Stomach (tissue), 4 donors: ENCODE results near the gene HMMR.

ENCODE experiments used
- EP300 ChIP-seq: sonication (generic); formaldehyde crosslinking; IDR thresholded peaks from one replicate; pipeline ENCODE4 v1.6.1; 2017; ENCODE audit warnings: antibody characterized with exemption
- POLR2A ChIP-seq, 4 donors: fragments of 450-650 bp; IDR thresholded peaks; one replicate each; pipeline ENCODE4 v1.6.1; 2016; ENCODE audit warnings: antibody characterized with exemption in 4 of 4, control low read depth in 2 of 4, mild to moderate bottlenecking in 1 of 4, moderate library complexity in 1 of 4
- POLR2AphosphoS5 ChIP-seq, 3 donors: sonication (generic); formaldehyde crosslinking; IDR thresholded peaks; one replicate each; pipeline ENCODE4 v1.6.1; 2016; ENCODE audit warnings: antibody characterized with exemption in 3 of 3
- TF ChIP-seq, protein P1 (sequence below), 7 experiments: fragments of 450-650 bp in 4 of 7; fragments of 200-600 bp in 3 of 7; sonication (generic) in 3 of 7; IDR thresholded peaks; one replicate each; pipeline ENCODE4 v1.5.1; 2016 to 2019; ENCODE audit warnings: antibody characterized with exemption in 7 of 7, control low read depth in 2 of 7, mild to moderate bottlenecking in 1 of 7

DNA sequence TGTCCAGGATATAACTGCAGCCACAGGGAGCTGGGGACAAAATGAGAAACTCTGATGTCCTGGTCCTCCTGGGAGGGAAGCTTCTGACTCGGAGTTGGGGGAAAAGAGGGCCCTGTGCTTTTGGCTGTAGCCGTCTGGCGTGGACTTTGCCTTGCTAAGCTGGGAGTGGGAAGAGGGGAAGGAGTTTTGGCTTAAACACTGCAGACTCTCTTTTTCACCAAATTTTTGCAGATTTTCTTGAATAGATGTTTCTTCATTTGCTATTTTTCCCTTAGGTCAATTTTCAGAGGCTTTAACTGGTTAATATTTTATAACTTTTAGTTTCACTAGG lies 29.3 kb downstream of the HMMR start:
- TF ChIP-seq, protein P1, sequence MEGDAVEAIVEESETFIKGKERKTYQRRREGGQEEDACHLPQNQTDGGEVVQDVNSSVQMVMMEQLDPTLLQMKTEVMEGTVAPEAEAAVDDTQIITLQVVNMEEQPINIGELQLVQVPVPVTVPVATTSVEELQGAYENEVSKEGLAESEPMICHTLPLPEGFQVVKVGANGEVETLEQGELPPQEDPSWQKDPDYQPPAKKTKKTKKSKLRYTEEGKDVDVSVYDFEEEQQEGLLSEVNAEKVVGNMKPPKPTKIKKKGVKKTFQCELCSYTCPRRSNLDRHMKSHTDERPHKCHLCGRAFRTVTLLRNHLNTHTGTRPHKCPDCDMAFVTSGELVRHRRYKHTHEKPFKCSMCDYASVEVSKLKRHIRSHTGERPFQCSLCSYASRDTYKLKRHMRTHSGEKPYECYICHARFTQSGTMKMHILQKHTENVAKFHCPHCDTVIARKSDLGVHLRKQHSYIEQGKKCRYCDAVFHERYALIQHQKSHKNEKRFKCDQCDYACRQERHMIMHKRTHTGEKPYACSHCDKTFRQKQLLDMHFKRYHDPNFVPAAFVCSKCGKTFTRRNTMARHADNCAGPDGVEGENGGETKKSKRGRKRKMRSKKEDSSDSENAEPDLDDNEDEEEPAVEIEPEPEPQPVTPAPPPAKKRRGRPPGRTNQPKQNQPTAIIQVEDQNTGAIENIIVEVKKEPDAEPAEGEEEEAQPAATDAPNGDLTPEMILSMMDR (IDR thresholded peaks at IDR 0.05): no peak
- TF ChIP-seq EP300 (no peak), POLR2AphosphoS5 (IDR thresholded peaks at IDR 0.05) (no peak), POLR2A (IDR thresholded peaks at IDR 0.05) (no peak)
